GM21576 (cell line): ENCODE measurements around the gene DYNC1LI2.

Experiments used
- ATAC-seq: cut with Tn5 transposase; IDR thresholded peaks from one replicate; pipeline ENCODE4 v1.9.1; 2021; ENCODE audit warnings: mild to moderate bottlenecking, moderate library complexity; ENCODE audit not compliant: unreplicated experiment

The DYNC1LI2 gene

GRCh38 chr16:66740533-66740932 is 10.9 kb downstream of the DYNC1LI2 start:
- no peak for ATAC-seq

GRCh38 chr16:66740010-66740409 is 11.4 kb downstream of the DYNC1LI2 start:
- ATAC-seq, result no peak

- ATAC-seq, result no peak
These were observed 15.5 kb downstream of the DYNC1LI2 start for GRCh38 chr16:66735891-66736290.

GRCh38 chr16:66731101-66731500 is 20.3 kb downstream of the DYNC1LI2 start:
- ATAC-seq, result no peak

- ATAC-seq, result no peak
These were observed 22.6 kb downstream of the DYNC1LI2 start for GRCh38 chr16:66728804-66729203.

- ATAC-seq, result peak; percentile 58
These were observed 23.2 kb downstream of the DYNC1LI2 start for GRCh38 chr16:66728117-66728787.

- no peak for ATAC-seq
These were observed 30.6 kb downstream of the DYNC1LI2 start for GRCh38 chr16:66720766-66721165.

GRCh38 chr16:66719246-66719645 is 32.2 kb downstream of the DYNC1LI2 start:
- ATAC-seq, result no peak

GRCh38 chr16:66717776-66718175 is 33.6 kb downstream of the DYNC1LI2 start:
- no peak for ATAC-seq

- ATAC-seq, result no peak
These were observed 34.2 kb downstream of the DYNC1LI2 start for GRCh38 chr16:66717112-66717675.

GRCh38 chr16:66714654-66715307 is 36.6 kb downstream of the DYNC1LI2 start:
- no peak for ATAC-seq

GRCh38 chr16:66714062-66714461 is 37.3 kb downstream of the DYNC1LI2 start:
- no peak for ATAC-seq

GRCh38 chr16:66713076-66713475 is 38.3 kb downstream of the DYNC1LI2 start:
- ATAC-seq, result no peak

- ATAC-seq, result no peak
These were observed 38.9 kb downstream of the DYNC1LI2 start for GRCh38 chr16:66712512-66712911.

- ATAC-seq, result no peak
These were observed 39.8 kb downstream of the DYNC1LI2 start for GRCh38 chr16:66711581-66711980.

GRCh38 chr16:66706506-66706880 is 44.9 kb downstream of the DYNC1LI2 start:
- ATAC-seq, result no peak

- no peak for ATAC-seq
These were observed 45.5 kb downstream of the DYNC1LI2 start for GRCh38 chr16:66705790-66706505.

- no peak for ATAC-seq
These were observed 47.8 kb downstream of the DYNC1LI2 start for GRCh38 chr16:66703406-66704215.

- no peak for ATAC-seq
These were observed 49.9 kb downstream of the DYNC1LI2 start for GRCh38 chr16:66701516-66701915.

GRCh38 chr16:66701026-66701425 is 50.4 kb downstream of the DYNC1LI2 start:
- no peak for ATAC-seq

GRCh38 chr16:66699898-66700297 is 51.5 kb downstream of the DYNC1LI2 start:
- ATAC-seq, result no peak
